GM23248 (cell line): Measurements from ENCODE around the gene PPP1R13B. TPM values are rescaled to one million over a fixed set of nuclear protein-coding genes. Genes with fewer than 3 reads are reported as not detected.

Source experiments
- DNase-seq: peaks from one replicate; pipeline ENCODE4 v3.0.0-alpha.2; 2015
- H2AFZ ChIP-seq: fragments of 200-600 bp; sonication (generic); 2 replicates; pipeline ENCODE4 v1.6.1; 2016; ENCODE audit warnings: antibody characterized with exemption
- H3F3A ChIP-seq: fragments of 200-600 bp; sonication (generic); 2 replicates; pipeline ENCODE4 v1.6.1; 2016; ENCODE audit warnings: mild to moderate bottlenecking, antibody characterized with exemption, mixed run types; ENCODE audit not compliant: insufficient read depth
- H3K27ac ChIP-seq: fragments of 200-600 bp; sonication (generic); 2 replicates; pipeline ENCODE4 v1.5.1; 2016; ENCODE audit warnings: mild to moderate bottlenecking
- H3K27me3 ChIP-seq: fragments of 200-600 bp; sonication (generic); replicated peaks from 2 replicates; pipeline ENCODE4 v1.6.1; 2016; ENCODE audit warnings: mild to moderate bottlenecking; ENCODE audit not compliant: insufficient read depth
- H3K36me3 ChIP-seq: fragments of 200-600 bp; sonication (generic); 2 replicates; pipeline ENCODE4 v1.6.1; 2016; ENCODE audit warnings: low read depth, mild to moderate bottlenecking
- H3K4me1 ChIP-seq: fragments of 200-600 bp; sonication (generic); 2 replicates; pipeline ENCODE4 v1.6.1; 2016; ENCODE audit warnings: mild to moderate bottlenecking; ENCODE audit not compliant: insufficient read depth
- H3K4me2 ChIP-seq: fragments of 200-600 bp; sonication (generic); one replicate; pipeline ENCODE4 v1.6.1; 2016; ENCODE audit warnings: mild to moderate bottlenecking; ENCODE audit not compliant: unreplicated experiment
- H3K4me3 ChIP-seq: fragments of 200-600 bp; sonication (generic); 2 replicates; pipeline ENCODE4 v1.5.1; 2016; ENCODE audit warnings: mild to moderate bottlenecking
- H3K79me2 ChIP-seq: fragments of 200-600 bp; sonication (generic); 2 replicates; pipeline ENCODE4 v1.6.1; 2016; ENCODE audit warnings: mild to moderate bottlenecking; ENCODE audit not compliant: insufficient read depth
- H3K9ac ChIP-seq: fragments of 200-600 bp; sonication (generic); 2 replicates; pipeline ENCODE4 v1.6.1; 2016; ENCODE audit warnings: mild to moderate bottlenecking
- H3K9me2 ChIP-seq: fragments of 200-600 bp; sonication (generic); 2 replicates; pipeline ENCODE4 v1.6.1; 2016; ENCODE audit warnings: mixed run types, mild to moderate bottlenecking, moderate library complexity; ENCODE audit not compliant: insufficient read depth
- H3K9me3 ChIP-seq: fragments of 200-600 bp; sonication (generic); one replicate; pipeline ENCODE4 v1.6.1; 2017; ENCODE audit warnings: low read depth
- H4K20me1 ChIP-seq: fragments of 200-600 bp; sonication (generic); 2 replicates; pipeline ENCODE4 v1.6.0; 2016; ENCODE audit not compliant: insufficient read depth
- EZH2 ChIP-seq: fragments of 200-600 bp; sonication (generic); IDR thresholded peaks from 2 replicates; pipeline ENCODE4 v1.6.1; 2018; ENCODE audit warnings: antibody characterized with exemption, mild to moderate bottlenecking; ENCODE audit not compliant: insufficient read depth, poor library complexity, severe bottlenecking
- EZH2phosphoT487 ChIP-seq: fragments of 200-600 bp; sonication (generic); IDR thresholded peaks from 2 replicates; pipeline ENCODE4 v1.6.1; 2018; ENCODE audit warnings: antibody characterized with exemption, moderate library complexity, mild to moderate bottlenecking, low read depth; ENCODE audit not compliant: insufficient read depth
- WGBS, 2 experiments: methylation state at CpG; one replicate each; pipeline ENCODE4 v1.1.6; 2015 to 2017; ENCODE audit warnings: low lambda C conversion rate in 2 of 2, low coverage in 1 of 2; ENCODE audit errors: missing lambda C conversion rate in 2 of 2; 5-methylcytosine and 5-hydroxymethylcytosine counted together
- in situ Hi-C: fragments of 300-500 bp; cut with MboI; formaldehyde crosslinking; loops from 2 replicates; pipeline ENCODE4 v1.15.0; 2020
- polyA plus RNA-seq: library from polyadenylated mRNA; unstranded; fragments of >200 nt; fragmentation: Nextera tagmentation; extraction: Ambion mirVana; gene quantifications from 2 replicates; pipeline ENCODE4 v1.2.1, GENCODE V29; 2016
- total RNA-seq: library from RNA; depleted of rRNA; stranded (reverse); fragments of >200 nt; shearing (Covaris generic); gene quantifications from 2 replicates; pipeline ENCODE4 v1.2.3, GENCODE V29; 2014

Gene PPP1R13B
- total and polyA plus RNA-seq, 2 experiments from 2014 or later = 2.0 to 4.6 TPM

DNA sequence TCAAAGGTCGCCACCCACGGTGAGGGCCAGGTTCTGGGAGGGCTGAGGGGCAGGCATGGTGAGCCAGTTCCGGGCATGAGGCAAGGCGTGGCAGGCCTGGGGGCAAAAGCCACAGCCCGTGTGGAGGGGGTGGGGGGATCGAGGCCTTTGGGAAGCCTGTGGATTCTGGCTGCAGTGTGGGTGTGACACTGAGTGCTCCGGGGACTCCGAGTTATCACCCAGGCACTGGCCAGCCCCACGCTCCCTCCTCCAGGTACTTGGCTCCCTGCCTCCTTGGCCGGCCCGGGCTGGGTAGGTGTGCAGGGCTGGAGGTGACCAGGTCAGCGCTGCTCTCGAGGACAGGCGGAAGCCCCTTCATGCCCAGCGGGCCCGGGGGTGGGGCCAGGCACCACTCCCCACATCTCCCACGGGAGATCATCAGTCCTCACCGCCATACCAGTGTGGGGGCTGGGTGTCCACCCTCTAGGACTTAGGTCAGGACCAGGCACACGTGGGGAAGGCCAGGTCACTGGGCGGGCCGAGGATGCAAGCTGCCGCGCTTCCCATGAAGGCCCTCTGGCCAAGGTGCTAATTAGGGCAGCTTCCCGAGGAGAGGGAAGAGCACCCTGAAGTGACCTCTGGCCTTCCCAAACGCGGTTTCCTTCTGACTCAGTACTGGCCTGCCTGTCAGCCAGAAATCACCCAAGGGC is 46.8 kb upstream of the PPP1R13B start:
- in situ Hi-C loops = no loop called here
- Histone ChIP-seq H3K9me2 (no peaks in the 10 kb centered on the region), H4K20me1 (no peaks in the 10 kb centered on the region), H3F3A (no peaks in the 10 kb centered on the region), H3K9ac (no peak overlapping the region), H2AFZ (no peak overlapping the region), H3K4me1 (no peaks in the 10 kb centered on the region), H3K4me2 (no peak overlapping the region), H3K36me3 (no peaks in the 10 kb centered on the region), H3K79me2 (no peaks in the 10 kb centered on the region), H3K27me3 (no peaks in the 10 kb centered on the region), H3K4me3 (no peak overlapping the region), H3K27ac (no peak overlapping the region), H3K9me3 (no peaks in the 10 kb centered on the region)
- no peak for DNase-seq
- 69 to 73% methylated on average over 17 to 26 of the region's 26 CpGs for WGBS, 2 experiments
- TF ChIP-seq EZH2 = no peak
- no peak for TF ChIP-seq EZH2phosphoT487

DNA sequence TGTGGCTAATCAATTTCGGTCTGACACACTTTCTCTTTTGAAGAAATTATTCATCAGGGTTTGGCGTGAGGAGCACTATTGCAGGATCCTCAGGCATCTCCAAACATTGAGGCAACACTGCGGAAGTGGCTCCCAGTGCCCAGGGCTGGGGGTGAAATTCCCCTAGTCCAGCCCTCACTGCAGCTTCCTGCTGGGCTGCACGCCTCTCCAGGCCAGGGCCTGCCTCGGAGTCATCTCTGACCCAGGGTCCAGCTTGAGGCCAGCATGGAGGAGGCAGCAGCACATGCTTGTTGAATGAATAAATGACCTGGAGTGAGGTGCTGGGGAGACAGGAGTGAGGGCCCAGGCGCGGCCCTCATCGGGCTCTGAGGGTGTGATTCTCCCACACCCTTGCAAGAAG is 44.9 kb upstream of the PPP1R13B start:
- Histone ChIP-seq H2AFZ (no peak overlapping the region), H3F3A (no peaks in the 10 kb centered on the region), H3K9me2 (no peaks in the 10 kb centered on the region), H3K4me1 (no peaks in the 10 kb centered on the region), H3K27ac (no peak overlapping the region), H3K27me3 (no peaks in the 10 kb centered on the region), H3K4me3 (no peak overlapping the region), H3K9me3 (no peaks in the 10 kb centered on the region), H4K20me1 (no peaks in the 10 kb centered on the region), H3K4me2 (no peak overlapping the region), H3K36me3 (no peaks in the 10 kb centered on the region), H3K9ac (no peak overlapping the region), H3K79me2 (no peaks in the 10 kb centered on the region)
- WGBS, 2 experiments = 82 to 85% methylated on average over 8 of the region's 8 CpGs
- TF ChIP-seq EZH2 (no peak), EZH2phosphoT487 (no peak)
- DNase-seq = no peak
- in situ Hi-C loops = no loop called here

DNA sequence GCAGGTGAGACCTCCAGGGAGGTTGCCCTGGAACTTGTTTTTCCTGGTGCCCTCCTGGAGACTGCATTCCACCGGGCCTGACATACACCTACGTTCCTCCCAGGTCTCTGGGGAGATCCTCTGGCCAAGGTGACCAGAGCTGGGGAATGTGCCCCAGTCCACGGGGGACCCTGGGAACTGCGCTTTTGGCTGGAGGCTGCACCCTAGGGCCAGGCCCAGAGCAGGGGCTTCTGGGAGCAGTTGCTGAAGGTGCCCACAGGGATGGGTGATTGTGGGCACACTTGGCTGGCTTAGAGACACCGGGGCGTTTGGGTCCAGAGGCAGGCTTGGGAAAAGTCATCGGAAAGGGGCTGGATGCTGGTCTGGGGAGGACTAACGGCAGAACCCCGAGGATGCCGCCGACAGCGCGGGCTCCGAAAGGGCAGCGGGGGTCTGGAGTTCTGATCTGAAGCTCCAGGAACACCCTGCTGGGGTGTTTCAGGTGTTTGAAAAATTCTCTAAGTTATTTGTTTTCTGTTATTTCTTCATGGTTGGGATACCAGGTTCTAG is 44.4 kb upstream of the PPP1R13B start:
- Histone ChIP-seq H3K27ac (no peak overlapping the region), H3K36me3 (no peaks in the 10 kb centered on the region), H3K9me3 (no peaks in the 10 kb centered on the region), H3K4me1 (no peaks in the 10 kb centered on the region), H3K27me3 (no peaks in the 10 kb centered on the region), H3K4me2 (no peak overlapping the region), H4K20me1 (no peaks in the 10 kb centered on the region), H3K9ac (no peak overlapping the region), H2AFZ (no peak overlapping the region), H3F3A (no peaks in the 10 kb centered on the region), H3K4me3 (no peak overlapping the region), H3K9me2 (no peaks in the 10 kb centered on the region), H3K79me2 (no peaks in the 10 kb centered on the region)
- no peak for DNase-seq
- in situ Hi-C loops = no loop called here
- no peak for TF ChIP-seq EZH2
- 89 to 93% methylated on average over 15 of the region's 15 CpGs for WGBS, 2 experiments

DNA sequence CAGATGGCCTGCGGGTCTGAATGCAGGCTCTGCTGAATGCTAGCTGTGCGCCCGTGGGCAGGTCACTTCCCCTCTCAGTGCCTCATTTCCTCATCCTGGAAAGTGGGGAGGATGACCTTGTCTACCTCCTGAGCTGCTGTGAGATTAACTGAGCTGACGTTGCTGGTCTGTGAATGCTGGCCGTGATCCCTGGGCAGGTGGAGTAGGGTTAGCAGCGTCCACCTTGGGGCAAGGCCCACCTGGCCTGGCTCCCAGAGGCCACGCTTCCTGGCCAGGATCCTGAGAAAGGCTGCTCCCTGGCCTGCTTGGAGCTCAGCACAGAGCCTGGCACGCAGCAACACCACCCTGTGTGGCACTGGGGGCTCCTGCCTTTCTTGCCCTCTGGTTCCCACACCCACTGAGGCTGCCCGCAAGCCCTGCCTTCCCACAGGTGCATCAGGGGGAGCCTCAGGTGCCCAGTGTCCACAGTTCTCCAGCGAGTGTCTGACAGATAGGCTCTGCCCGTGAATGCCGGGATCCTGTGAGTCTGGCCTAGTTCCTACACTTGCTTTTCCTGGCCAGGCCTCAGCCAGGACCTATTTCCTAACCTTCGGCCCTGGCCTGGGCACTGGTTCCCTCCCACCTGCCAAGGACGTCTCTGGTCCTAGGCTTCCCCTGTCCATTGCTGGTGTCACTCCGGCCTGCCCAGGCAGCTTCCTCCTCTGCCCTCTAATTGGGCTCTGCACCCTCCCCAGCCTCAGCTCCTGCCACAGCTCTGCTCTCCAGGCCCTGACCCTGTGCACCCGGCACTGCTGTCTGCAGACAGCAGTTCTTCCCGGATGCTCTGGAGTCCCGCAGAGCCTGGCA is 43.7 kb upstream of the PPP1R13B start:
- 74 to 75% methylated on average over 18 of the region's 18 CpGs for WGBS, 2 experiments
- Histone ChIP-seq H3F3A (no peaks in the 10 kb centered on the region), H4K20me1 (no peaks in the 10 kb centered on the region), H3K4me2 (no peak overlapping the region), H3K9me3 (no peaks in the 10 kb centered on the region), H3K79me2 (no peaks in the 10 kb centered on the region), H3K27ac (no peak overlapping the region), H3K27me3 (no peaks in the 10 kb centered on the region), H3K4me1 (no peaks in the 10 kb centered on the region), H3K36me3 (no peaks in the 10 kb centered on the region), H3K9me2 (no peaks in the 10 kb centered on the region), H2AFZ (no peak overlapping the region), H3K9ac (no peak overlapping the region), H3K4me3 (no peak overlapping the region)
- DNase-seq = no peak
- TF ChIP-seq EZH2phosphoT487 = no peak
- no peak for TF ChIP-seq EZH2
- in situ Hi-C loops = no loop called here
